Osteoblast (primary cell): ENCODE measurements around the gene LAMA4. TPM values are rescaled to one million over a fixed set of nuclear protein-coding genes. Genes with fewer than 3 reads are reported as not detected.

Experiments
- DNase-seq: peaks from one replicate; pipeline ENCODE4 v3.0.0; 2011; ENCODE audit warnings: low spot score, mixed read lengths; ENCODE audit not compliant: insufficient read length; ENCODE audit errors: missing footprints
- H2AFZ ChIP-seq: 2 replicates; pipeline ENCODE4 v1.6.0; 2011; ENCODE audit warnings: mild to moderate bottlenecking, low read length
- H3K27ac ChIP-seq: 2 replicates; pipeline ENCODE4 v1.5.1; 2011; ENCODE audit warnings: mild to moderate bottlenecking, low read depth, low read length, moderate library complexity
- H3K27me3 ChIP-seq: 2 replicates; pipeline ENCODE4 v1.6.0; 2012; ENCODE audit warnings: mild to moderate bottlenecking, control low read depth, inconsistent platforms, low read length, moderate library complexity; ENCODE audit not compliant: insufficient read depth
- H3K36me3 ChIP-seq: 2 replicates; pipeline ENCODE4 v1.5.1; 2011; ENCODE audit warnings: mild to moderate bottlenecking, low read length, control low read depth, moderate library complexity; ENCODE audit not compliant: insufficient read depth
- H3K4me1 ChIP-seq: 2 replicates; pipeline ENCODE4 v1.5.1; 2011; ENCODE audit warnings: mild to moderate bottlenecking, low read length, control low read depth, moderate library complexity; ENCODE audit not compliant: insufficient read depth
- H3K4me2 ChIP-seq: 2 replicates; pipeline ENCODE4 v1.6.0; 2011; ENCODE audit warnings: mild to moderate bottlenecking, low read length; ENCODE audit not compliant: insufficient read depth
- H3K4me3 ChIP-seq: fragments of 200-600 bp; sonication (generic); 3 replicates; pipeline ENCODE4 v1.5.1; 2012; ENCODE audit warnings: mild to moderate bottlenecking, low read length, inconsistent platforms; ENCODE audit not compliant: insufficient read depth
- H3K79me2 ChIP-seq: 2 replicates; pipeline ENCODE4 v1.6.0; 2012; ENCODE audit warnings: mild to moderate bottlenecking, low read length, control low read depth, inconsistent platforms; ENCODE audit not compliant: insufficient read depth
- H3K9me3 ChIP-seq: 2 replicates; pipeline ENCODE4 v1.5.1; 2011; ENCODE audit warnings: low read depth, low read length, control low read depth
- H4K20me1 ChIP-seq: 2 replicates; pipeline ENCODE4 v1.6.0; 2012; ENCODE audit warnings: mild to moderate bottlenecking, low read length, control low read depth; ENCODE audit not compliant: insufficient read depth
- CTCF ChIP-seq: IDR thresholded peaks from 2 replicates; pipeline ENCODE4 v1.5.1; 2011; ENCODE audit warnings: mild to moderate bottlenecking, low read depth, low read length, moderate library complexity; ENCODE audit errors: extremely low read depth
- total RNA-seq: library from RNA; depleted of rRNA; stranded (reverse); fragments of >200 nt; gene quantifications from 2 replicates; pipeline ENCODE4 v1.2.3, GENCODE V29; 2012

Gene LAMA4
- total RNA-seq, 1 donor: 260 TPM

DNA sequence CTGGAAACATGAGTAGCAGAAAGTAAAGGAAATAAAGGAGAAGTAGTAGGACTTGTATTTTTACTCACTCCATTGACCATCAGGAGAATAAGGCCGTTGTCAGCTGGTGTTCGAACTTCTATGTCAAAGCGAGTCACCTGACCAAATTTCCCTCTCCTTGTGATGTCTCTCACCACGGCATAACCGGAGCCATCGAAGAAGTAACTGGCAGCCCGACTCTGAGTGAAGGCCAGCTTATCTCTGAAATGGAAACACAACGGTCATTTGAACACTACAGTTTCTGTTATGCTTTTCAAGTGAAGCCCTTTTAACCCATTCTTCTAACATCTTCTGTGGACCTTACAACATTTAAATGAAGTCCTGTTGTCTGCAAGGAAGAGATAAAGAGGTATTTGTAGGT lies 115.3 kb downstream of the LAMA4 start:
- no peaks in the 10 kb centered on the region for H3K9me3 ChIP-seq
- H3K4me2 ChIP-seq: no peak overlapping the region
- H3K36me3 ChIP-seq: peaks cover 97% of the 10 kb centered on the region
- H4K20me1 ChIP-seq: no peaks in the 10 kb centered on the region
- H3K27ac ChIP-seq: no peak overlapping the region
- TF ChIP-seq CTCF: no peak
- no peaks in the 10 kb centered on the region for H3K79me2 ChIP-seq
- no peak overlapping the region for H3K4me3 ChIP-seq
- no peaks in the 10 kb centered on the region for H3K27me3 ChIP-seq
- no peak for DNase-seq
- no peak overlapping the region for H2AFZ ChIP-seq
- no peaks in the 10 kb centered on the region for H3K4me1 ChIP-seq

- Histone ChIP-seq H3K36me3 (peaks cover 98% of the 10 kb centered on the region), H3K4me1 (no peaks in the 10 kb centered on the region), H3K79me2 (no peaks in the 10 kb centered on the region), H3K4me3 (no peak overlapping the region), H4K20me1 (no peaks in the 10 kb centered on the region), H3K27ac (no peak overlapping the region), H3K27me3 (no peaks in the 10 kb centered on the region), H2AFZ (no peak overlapping the region), H3K9me3 (no peaks in the 10 kb centered on the region), H3K4me2 (no peak overlapping the region)
- DNase-seq: no peak
- TF ChIP-seq CTCF: no peak
These were observed 123.5 kb downstream of the LAMA4 start for GRCh38 chr6:112130878-112131277.

DNA sequence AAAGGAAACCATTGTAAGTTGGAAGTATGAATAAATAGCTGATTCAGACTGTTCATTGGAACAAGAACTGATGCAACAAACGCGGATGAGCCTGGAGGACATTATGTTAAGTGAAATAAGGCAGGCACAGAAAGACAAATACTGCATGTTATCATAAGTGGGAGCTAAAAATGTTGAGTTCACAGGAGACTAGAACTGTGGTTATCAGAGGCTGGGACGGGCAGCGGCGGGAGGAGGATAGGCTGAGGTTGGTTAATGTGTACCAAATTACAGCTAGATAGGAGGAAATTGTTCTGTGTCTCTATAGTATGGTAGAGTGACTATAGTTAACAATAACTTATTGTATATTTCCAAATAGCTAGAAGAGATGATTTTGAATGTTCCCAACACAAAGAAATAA lies 126.2 kb downstream of the LAMA4 start:
- H3K27me3 ChIP-seq: no peaks in the 10 kb centered on the region
- no peak overlapping the region for H3K27ac ChIP-seq
- H3K4me1 ChIP-seq: no peaks in the 10 kb centered on the region
- no peaks in the 10 kb centered on the region for H3K9me3 ChIP-seq
- no peaks in the 10 kb centered on the region for H3K79me2 ChIP-seq
- peaks cover 97% of the 10 kb centered on the region for H3K36me3 ChIP-seq
- no peak overlapping the region for H3K4me2 ChIP-seq
- no peak for TF ChIP-seq CTCF
- DNase-seq: no peak
- H3K4me3 ChIP-seq: no peak overlapping the region
- no peaks in the 10 kb centered on the region for H4K20me1 ChIP-seq
- H2AFZ ChIP-seq: no peak overlapping the region

DNA sequence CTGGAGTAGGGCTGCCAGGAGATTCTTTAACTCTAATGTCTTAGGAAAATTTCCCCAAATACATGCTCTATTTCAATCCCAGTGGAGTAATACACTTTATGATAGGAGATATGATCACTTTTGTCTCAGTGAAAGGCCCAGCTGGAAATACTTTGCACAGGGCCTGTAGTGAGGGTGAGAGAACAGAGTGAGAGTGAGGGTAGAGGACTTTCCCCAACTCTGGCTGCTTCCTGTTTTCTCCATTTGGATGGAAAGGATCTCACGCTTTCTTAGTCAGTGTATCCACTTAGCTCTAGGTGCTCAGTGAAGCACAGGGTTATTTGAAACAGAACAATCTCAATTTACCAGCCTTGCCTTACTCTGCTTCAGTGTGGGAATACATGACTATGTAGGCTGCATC lies 130.4 kb downstream of the LAMA4 start:
- no peak overlapping the region for H3K27ac ChIP-seq
- no peak for DNase-seq
- H3K36me3 ChIP-seq: peaks cover 97% of the 10 kb centered on the region
- no peak for TF ChIP-seq CTCF
- no peaks in the 10 kb centered on the region for H3K27me3 ChIP-seq
- H3K79me2 ChIP-seq: no peaks in the 10 kb centered on the region
- no peak overlapping the region for H3K4me3 ChIP-seq
- H4K20me1 ChIP-seq: no peaks in the 10 kb centered on the region
- no peaks in the 10 kb centered on the region for H3K4me1 ChIP-seq
- H3K4me2 ChIP-seq: no peak overlapping the region
- no peak overlapping the region for H2AFZ ChIP-seq
- no peaks in the 10 kb centered on the region for H3K9me3 ChIP-seq
